Measurements from ENCODE around the gene KLHDC8B.

DNA sequence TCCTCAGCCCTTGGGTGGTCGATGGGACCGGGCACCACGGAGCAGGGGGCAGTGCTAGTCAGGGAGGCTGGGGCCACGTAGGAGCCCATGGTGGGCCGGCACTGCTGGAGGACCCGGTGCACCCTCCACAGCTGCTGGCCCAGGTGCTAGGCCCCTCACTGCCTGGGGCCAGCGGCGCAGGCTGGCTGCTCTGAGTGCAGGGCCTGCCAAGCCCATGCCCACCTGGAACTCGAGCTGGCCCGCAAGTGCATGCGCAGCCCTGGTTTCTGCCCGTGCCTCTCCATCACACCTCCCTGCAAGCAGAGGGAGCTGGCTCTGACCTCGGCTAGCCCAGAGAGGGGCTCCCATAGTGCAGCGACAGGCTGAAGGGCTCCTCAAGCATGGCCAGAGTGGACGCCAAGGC is 42.1 kb downstream of the KLHDC8B start:
- TF ChIP-seq, protein P1, sequence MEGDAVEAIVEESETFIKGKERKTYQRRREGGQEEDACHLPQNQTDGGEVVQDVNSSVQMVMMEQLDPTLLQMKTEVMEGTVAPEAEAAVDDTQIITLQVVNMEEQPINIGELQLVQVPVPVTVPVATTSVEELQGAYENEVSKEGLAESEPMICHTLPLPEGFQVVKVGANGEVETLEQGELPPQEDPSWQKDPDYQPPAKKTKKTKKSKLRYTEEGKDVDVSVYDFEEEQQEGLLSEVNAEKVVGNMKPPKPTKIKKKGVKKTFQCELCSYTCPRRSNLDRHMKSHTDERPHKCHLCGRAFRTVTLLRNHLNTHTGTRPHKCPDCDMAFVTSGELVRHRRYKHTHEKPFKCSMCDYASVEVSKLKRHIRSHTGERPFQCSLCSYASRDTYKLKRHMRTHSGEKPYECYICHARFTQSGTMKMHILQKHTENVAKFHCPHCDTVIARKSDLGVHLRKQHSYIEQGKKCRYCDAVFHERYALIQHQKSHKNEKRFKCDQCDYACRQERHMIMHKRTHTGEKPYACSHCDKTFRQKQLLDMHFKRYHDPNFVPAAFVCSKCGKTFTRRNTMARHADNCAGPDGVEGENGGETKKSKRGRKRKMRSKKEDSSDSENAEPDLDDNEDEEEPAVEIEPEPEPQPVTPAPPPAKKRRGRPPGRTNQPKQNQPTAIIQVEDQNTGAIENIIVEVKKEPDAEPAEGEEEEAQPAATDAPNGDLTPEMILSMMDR (IDR thresholded peaks at IDR 0.05), result no peak
- TF ChIP-seq POLR2A (IDR thresholded peaks at IDR 0.05; ENCODE audit: low read depth) (no peak), POLR2AphosphoS5 (IDR thresholded peaks at IDR 0.05) (no peak)
